Measurements from ENCODE around the gene CEACAM21.

- TF ChIP-seq CTCF (IDR thresholded peaks at IDR 0.05): no peak
- no peak for TF ChIP-seq POLR2A (IDR thresholded peaks at IDR 0.05)
Measured at GRCh38 chr19:41577144-41577830, 1.3 kb downstream of the CEACAM21 start.

Measured in testis (tissue), 2 donors.